ENCODE results near the gene TNIK. TPM values are rescaled to one million over a fixed set of nuclear protein-coding genes. Genes with fewer than 3 reads are reported as not detected.

Gene TNIK
- total and polyA plus RNA-seq, 2 of the 4 experiments (the other 2 are of a cell fraction), result 3.4 to 6.3 TPM

GRCh38 chr3:171336406-171336805 is 123.8 kb downstream of the TNIK start:
- Histone ChIP-seq H2AK5ac (ENCODE audit: low read depth, low read length) (no peak overlapping the region), H3K27me3 (ENCODE audit: control insufficient read depth, insufficient read depth, low read length) (no peaks in the 10 kb centered on the region), H3K23ac (ENCODE audit: low read depth, low read length) (no peak overlapping the region), H3K4me3 (ENCODE audit: insufficient read depth, low read depth, low read length) (no peak overlapping the region), H3K18ac (ENCODE audit: low read depth, low read length) (no peak overlapping the region), H3K79me1 (ENCODE audit: low read depth in 1 of 2, low read length in 2 of 2) (no peaks in the 10 kb centered on the region), H2BK5ac (ENCODE audit: low read depth, low read length, poor library complexity, severe bottlenecking) (no peak overlapping the region), H3K36me3 (ENCODE audit: control insufficient read depth, insufficient read depth, low read length) (no peaks in the 10 kb centered on the region), H3K9me1 (ENCODE audit: insufficient read depth, low read length) (no peaks in the 10 kb centered on the region), H4K5ac (ENCODE audit: low read depth, low read length) (no peak overlapping the region), H3K4ac (ENCODE audit: low read depth, low read length) (no peak overlapping the region), H4K8ac (ENCODE audit: low read depth in 2 of 2, low read length in 2 of 2) (no peak overlapping the region), H3K9me3 (ENCODE audit: control insufficient read depth, insufficient read depth, low read length) (no peaks in the 10 kb centered on the region), H2BK120ac (ENCODE audit: low read depth, low read length) (no peak overlapping the region), H2AK9ac (replicated peaks; ENCODE audit: low read depth, low read length, poor library complexity) (no peak overlapping the region), H3K14ac (replicated peaks; ENCODE audit: low read depth, low read length) (no peak overlapping the region), H3K9ac (ENCODE audit: low read depth, low read length) (no peak overlapping the region), H2AFZ (replicated peaks; ENCODE audit: low read length, poor library complexity) (no peak overlapping the region), H4K91ac (ENCODE audit: insufficient read depth, low read depth, low read length) (no peak overlapping the region), H3K4me2 (ENCODE audit: low read depth, low read length) (no peak overlapping the region), H2BK15ac (ENCODE audit: low read depth, low read length) (no peak overlapping the region), H3K4me1 (ENCODE audit: control insufficient read depth, insufficient read depth, low read length) (no peaks in the 10 kb centered on the region), H4K20me1 (ENCODE audit: insufficient read depth, low read length) (no peaks in the 10 kb centered on the region), H3K27ac (ENCODE audit: insufficient read depth, low read length) (no peak overlapping the region), H2BK20ac (ENCODE audit: low read depth, low read length) (no peak overlapping the region), H3K56ac (ENCODE audit: extremely low read depth, insufficient read depth, low read length) (no peak overlapping the region)
- TF ChIP-seq MAFK (IDR thresholded peaks at IDR 0.05; ENCODE audit: low read depth, low read length) (no peak), RFX5 (IDR thresholded peaks at IDR 0.05; ENCODE audit: low read depth, low read length) (no peak), CEBPB (IDR thresholded peaks at IDR 0.05; ENCODE audit: low read depth, low read length) (no peak), MXI1 (IDR thresholded peaks at IDR 0.05; ENCODE audit: borderline replicate concordance, low read depth, low read length) (no peak), ELK1 (IDR thresholded peaks at IDR 0.05; ENCODE audit: borderline replicate concordance, low read depth, low read length) (no peak), MAZ (IDR thresholded peaks at IDR 0.05; ENCODE audit: borderline replicate concordance, low read depth, low read length) (no peak), CHD1 (IDR thresholded peaks at IDR 0.05; ENCODE audit: low read depth, low read length) (no peak), CTCF (conservative IDR thresholded peaks at IDR 0.05; ENCODE audit: low read depth, low read length) (no peak)
- in situ Hi-C loops (cut with MboI; ENCODE audit: low sequenced_read_pairs), result no loop called here
- dilution Hi-C loops (cut with HindIII; ENCODE audit: low sequenced_read_pairs, unreplicated experiment), result no loop called here
- DNase-seq (no peak), ATAC-seq (ENCODE audit: low read depth) (no peak)
- 80% methylated on average over 1 of the region's 1 CpG; no CpG with 5 or more reads in 1 of the 2 experiments for WGBS, 2 experiments (ENCODE audit: extremely low coverage in 2 of 2, insufficient read length in 1 of 2)
- BruUV-seq (replicated peaks), result no TSS peak
- ChIA-PET POLR2A (ENCODE audit: unreplicated experiment) (no interaction called here), CTCF (no interaction called here)
- intact Hi-C loops (cut with micrococcal nuclease), result no loop called here

Measured in IMR-90 (cell line).